Type B pancreatic cell (in vitro differentiated cells): Measurements from ENCODE around the gene PROSER2. TPM values are rescaled to one million over a fixed set of nuclear protein-coding genes. Genes with fewer than 3 reads are reported as not detected.

Experiments used
- DNase-seq: peaks from one replicate; pipeline ENCODE4 v3.0.0; 2021; ENCODE audit warnings: mixed read lengths; ENCODE audit not compliant: unreplicated experiment; ENCODE audit errors: extremely low spot score
- H3K27ac Mint-ChIP-seq: 2 replicates; pipeline ENCODE4 v1.8.0; 2021; ENCODE audit warnings: mild to moderate bottlenecking, mixed read lengths
- H3K27me3 Mint-ChIP-seq: 2 replicates; pipeline ENCODE4 v1.8.0; 2021; ENCODE audit warnings: mixed read lengths
- H3K36me3 Mint-ChIP-seq: 2 replicates; pipeline ENCODE4 v1.8.0; 2021; ENCODE audit warnings: mixed read lengths
- H3K4me1 Mint-ChIP-seq: one replicate; pipeline ENCODE4 v1.8.0; 2021; ENCODE audit warnings: mixed read lengths; ENCODE audit not compliant: unreplicated experiment
- H3K4me3 Mint-ChIP-seq: 2 replicates; pipeline ENCODE4 v1.8.0; 2021; ENCODE audit warnings: mild to moderate bottlenecking, mixed read lengths
- H3K9me3 Mint-ChIP-seq: 2 replicates; pipeline ENCODE4 v1.8.0; 2021; ENCODE audit warnings: mixed read lengths
- CTCF ChIP-seq: fragments of 200-600 bp; sonication (generic); conservative IDR thresholded peaks from 2 replicates; pipeline ENCODE4 v1.5.0; 2021; ENCODE audit warnings: antibody characterized with exemption, mild to moderate bottlenecking
- total RNA-seq: library from RNA; stranded (reverse); gene quantifications from 2 replicates; pipeline ENCODE4 v1.2.1, GENCODE V29; 2021; ENCODE audit warnings: low replicate concordance

The PROSER2 gene
- total RNA-seq, 1 donor from 2014 or later = 6.7 TPM

DNA sequence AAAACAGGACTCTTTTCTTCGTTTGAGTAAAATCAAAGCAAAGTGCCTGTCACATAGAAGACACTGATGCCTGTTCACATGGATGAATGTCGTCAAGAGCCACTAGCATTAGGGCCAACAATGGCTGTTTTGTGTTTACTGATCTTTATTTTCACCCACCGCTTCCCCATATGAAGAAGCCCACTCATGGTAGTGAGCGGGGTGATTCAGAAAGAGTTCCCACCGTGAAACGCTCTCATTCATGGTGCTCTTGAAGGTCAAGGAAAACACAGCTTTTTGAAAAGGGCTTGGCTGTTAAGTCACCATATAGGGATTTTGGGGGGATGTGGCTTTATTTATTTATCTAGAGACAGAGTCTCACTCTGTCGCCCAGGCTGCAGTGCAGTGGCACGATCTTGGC lies 12.5 kb downstream of the PROSER2 start:
- no peak for TF ChIP-seq CTCF
- Mint-ChIP-seq H3K27me3 (no peaks in the 10 kb centered on the region), H3K4me1 (peaks cover 22% of the 10 kb centered on the region), H3K27ac (no peak overlapping the region), H3K9me3 (no peaks in the 10 kb centered on the region), H3K4me3 (no peak overlapping the region), H3K36me3 (peaks cover 3% of the 10 kb centered on the region)
- no peak for DNase-seq

DNA sequence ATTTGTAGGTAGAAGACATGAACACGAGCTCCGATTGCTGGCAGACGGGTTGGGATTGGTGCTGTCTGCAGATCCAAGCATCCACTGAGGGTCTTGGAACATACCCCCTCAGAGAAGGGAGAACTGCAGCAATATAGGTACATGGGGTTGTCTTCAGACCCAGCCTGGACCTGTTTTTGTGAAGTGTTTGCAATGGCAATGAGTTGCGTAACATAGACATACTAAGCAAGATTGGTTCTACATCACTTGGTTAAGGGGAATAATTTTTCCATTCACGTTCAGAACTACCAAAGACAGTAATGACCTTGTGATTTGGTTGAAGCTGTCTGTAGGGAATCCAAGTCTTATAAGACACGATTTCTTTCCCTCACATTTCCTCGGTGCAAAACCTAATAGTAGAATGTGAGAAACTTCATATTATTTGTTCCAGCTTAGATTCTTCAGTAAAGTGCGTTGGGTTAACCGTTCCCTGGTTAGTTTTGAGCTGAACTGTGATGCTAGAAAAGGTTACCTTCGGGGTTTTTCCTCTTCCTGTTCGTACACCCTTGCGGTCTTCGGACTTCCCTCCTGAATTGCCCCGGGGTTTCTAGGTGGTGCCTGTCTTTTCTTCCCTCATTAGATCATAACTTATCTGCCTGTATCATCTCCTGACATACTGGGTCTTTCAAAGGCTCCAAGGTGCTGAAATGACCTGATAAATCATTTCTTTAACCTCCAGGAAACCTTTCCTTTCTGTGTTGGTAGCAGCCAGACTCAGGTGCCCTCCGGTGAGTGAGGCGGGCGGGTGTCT lies 14.4 kb downstream of the PROSER2 start:
- Mint-ChIP-seq H3K27ac (peak overlapping the region; percentile 15), H3K36me3 (peaks cover 3% of the 10 kb centered on the region), H3K27me3 (no peaks in the 10 kb centered on the region), H3K4me3 (no peak overlapping the region), H3K9me3 (no peaks in the 10 kb centered on the region), H3K4me1 (peaks cover 6% of the 10 kb centered on the region)
- no peak for TF ChIP-seq CTCF
- DNase-seq = no peak

- peaks cover 6% of the 10 kb centered on the region for H3K4me1 Mint-ChIP-seq
- no peaks in the 10 kb centered on the region for H3K27me3 Mint-ChIP-seq
- no peak overlapping the region for H3K27ac Mint-ChIP-seq
- no peak for DNase-seq
- H3K36me3 Mint-ChIP-seq = peaks cover 3% of the 10 kb centered on the region
- no peak overlapping the region for H3K4me3 Mint-ChIP-seq
- TF ChIP-seq CTCF = no peak
- H3K9me3 Mint-ChIP-seq = no peaks in the 10 kb centered on the region
Observed at GRCh38 chr10:11838298-11838852, 15.2 kb downstream of the PROSER2 start.

DNA sequence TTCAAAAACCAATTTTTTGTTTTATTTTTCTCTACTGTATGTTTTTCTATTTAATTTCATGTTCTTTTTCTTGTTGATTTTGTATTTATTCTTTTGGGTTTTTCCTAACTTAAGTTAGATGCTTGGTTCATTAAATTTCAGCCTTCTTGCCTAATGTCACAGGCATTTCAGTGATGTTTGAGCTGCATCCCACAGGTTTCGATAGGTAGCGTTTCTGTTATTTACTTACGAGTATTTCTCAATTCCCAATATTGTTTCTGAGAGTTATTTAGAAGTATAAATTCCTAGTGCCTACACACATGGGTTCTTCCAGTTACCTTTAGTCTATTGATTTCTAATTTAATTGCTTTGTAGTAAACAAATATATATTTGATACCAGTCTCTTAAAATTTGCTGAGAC lies 18.2 kb downstream of the PROSER2 start:
- Mint-ChIP-seq H3K9me3 (no peaks in the 10 kb centered on the region), H3K4me1 (peaks cover 6% of the 10 kb centered on the region), H3K36me3 (peaks cover 3% of the 10 kb centered on the region), H3K27me3 (no peaks in the 10 kb centered on the region), H3K4me3 (no peak overlapping the region), H3K27ac (no peak overlapping the region)
- no peak for TF ChIP-seq CTCF
- DNase-seq = no peak

DNA sequence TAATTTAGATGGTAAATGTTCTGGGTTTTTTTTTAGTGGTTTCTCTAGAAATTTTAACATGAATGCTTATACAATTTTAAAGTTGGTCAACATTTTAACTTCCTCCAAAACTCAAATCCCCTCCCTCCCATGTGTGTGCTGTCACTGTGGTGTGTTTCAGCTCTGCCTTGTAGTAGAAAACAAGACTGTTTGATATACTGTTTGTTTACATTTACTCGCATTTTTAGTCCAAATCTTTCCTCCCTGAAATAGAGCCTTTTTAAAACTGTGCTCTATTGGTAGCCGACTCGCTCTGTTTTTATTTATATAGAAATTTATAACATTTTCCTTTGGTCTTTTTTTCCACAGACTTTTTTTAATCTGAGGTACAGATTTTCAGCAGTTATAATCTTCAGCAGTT lies 19.3 kb downstream of the PROSER2 start:
- no peak for TF ChIP-seq CTCF
- Mint-ChIP-seq H3K4me3 (no peak overlapping the region), H3K27me3 (no peaks in the 10 kb centered on the region), H3K36me3 (peaks cover 3% of the 10 kb centered on the region), H3K27ac (no peak overlapping the region), H3K9me3 (no peaks in the 10 kb centered on the region), H3K4me1 (peaks cover 6% of the 10 kb centered on the region)
- no peak for DNase-seq
